ENCODE data around the gene GALNT1. TPM values are rescaled to one million over a fixed set of nuclear protein-coding genes. Genes with fewer than 3 reads are reported as not detected.

GALNT1 gene
- total RNA-seq, 1 donor = 82.9 TPM

GRCh38 chr18:35593859-35594258 is 12.3 kb downstream of the GALNT1 start:
- TF ChIP-seq CTCF (IDR thresholded peaks at IDR 0.05; ENCODE audit: insufficient read depth, low read depth, low read length) = no peak
- no peak for DNase-seq (ENCODE audit: low read depth)

GRCh38 chr18:35597758-35598157 is 16.2 kb downstream of the GALNT1 start:
- no peak overlapping the region for H3K4me3 ChIP-seq (ENCODE audit: low read depth, low read length)
- DNase-seq (ENCODE audit: low read depth) = no peak
- TF ChIP-seq CTCF (IDR thresholded peaks at IDR 0.05; ENCODE audit: insufficient read depth, low read depth, low read length) = no peak

More at GRCh38 chr18:35593859-35594258, 12.3 kb downstream of the GALNT1 start:
- no peak overlapping the region for H3K4me3 ChIP-seq (ENCODE audit: low read depth, low read length)

GRCh38 chr18:35602193-35602820 is 20.8 kb downstream of the GALNT1 start:
- H3K4me3 ChIP-seq (ENCODE audit: low read depth, low read length) = no peak overlapping the region
- no peak for DNase-seq (ENCODE audit: low read depth)
- no peak for TF ChIP-seq CTCF (IDR thresholded peaks at IDR 0.05; ENCODE audit: insufficient read depth, low read depth, low read length)

GRCh38 chr18:35603008-35603407 is 21.5 kb downstream of the GALNT1 start:
- DNase-seq (ENCODE audit: low read depth) = no peak
- H3K4me3 ChIP-seq (ENCODE audit: low read depth, low read length) = no peak overlapping the region
- no peak for TF ChIP-seq CTCF (IDR thresholded peaks at IDR 0.05; ENCODE audit: insufficient read depth, low read depth, low read length)

- TF ChIP-seq CTCF (IDR thresholded peaks at IDR 0.05; ENCODE audit: insufficient read depth, low read depth, low read length) = no peak
- no peak for DNase-seq (ENCODE audit: low read depth)
These were observed 22.0 kb downstream of the GALNT1 start for GRCh38 chr18:35603528-35603927.

GRCh38 chr18:35604369-35604768 is 22.8 kb downstream of the GALNT1 start:
- no peak for TF ChIP-seq CTCF (IDR thresholded peaks at IDR 0.05; ENCODE audit: insufficient read depth, low read depth, low read length)
- no peak for DNase-seq (ENCODE audit: low read depth)
- H3K4me3 ChIP-seq (ENCODE audit: low read depth, low read length) = no peak overlapping the region

More at GRCh38 chr18:35603528-35603927, 22.0 kb downstream of the GALNT1 start:
- H3K4me3 ChIP-seq (ENCODE audit: low read depth, low read length) = no peak overlapping the region
